Right ventricle myocardium superior (tissue), 1 donor: ENCODE measurements around the gene SLC12A7. TPM values are rescaled to one million over a fixed set of nuclear protein-coding genes. Genes with fewer than 3 reads are reported as not detected.

ENCODE experiments used
- ATAC-seq: fragments of 200-7000 bp; cut with Tn5 transposase; one replicate; pipeline ENCODE4 v1.9.1; 2020; ENCODE audit warnings: mild to moderate bottlenecking; ENCODE audit not compliant: poor library complexity
- DNase-seq: peaks from one replicate; pipeline ENCODE4 v3.0.0-alpha.2; 2020
- intact Hi-C: fragments of 100-400 bp; cut with DNase I; formaldehyde crosslinking; loops from one replicate; pipeline ENCODE4 v1.11.2; 2022
- total RNA-seq: library from RNA; stranded (reverse); fragmentation: NEBNext Ultra II Directional; extraction: Animal tissue kit (Norgen Biotek cat#: 25700); gene quantifications from one replicate; pipeline ENCODE4 v1.2.1, GENCODE V29; 2021
- donor health status: DM: no; HTN: yes; CAD: no; lungs with severe emphysema.

The SLC12A7 gene
- total RNA-seq, 1 donor from 2014 or later = 172 TPM

DNA sequence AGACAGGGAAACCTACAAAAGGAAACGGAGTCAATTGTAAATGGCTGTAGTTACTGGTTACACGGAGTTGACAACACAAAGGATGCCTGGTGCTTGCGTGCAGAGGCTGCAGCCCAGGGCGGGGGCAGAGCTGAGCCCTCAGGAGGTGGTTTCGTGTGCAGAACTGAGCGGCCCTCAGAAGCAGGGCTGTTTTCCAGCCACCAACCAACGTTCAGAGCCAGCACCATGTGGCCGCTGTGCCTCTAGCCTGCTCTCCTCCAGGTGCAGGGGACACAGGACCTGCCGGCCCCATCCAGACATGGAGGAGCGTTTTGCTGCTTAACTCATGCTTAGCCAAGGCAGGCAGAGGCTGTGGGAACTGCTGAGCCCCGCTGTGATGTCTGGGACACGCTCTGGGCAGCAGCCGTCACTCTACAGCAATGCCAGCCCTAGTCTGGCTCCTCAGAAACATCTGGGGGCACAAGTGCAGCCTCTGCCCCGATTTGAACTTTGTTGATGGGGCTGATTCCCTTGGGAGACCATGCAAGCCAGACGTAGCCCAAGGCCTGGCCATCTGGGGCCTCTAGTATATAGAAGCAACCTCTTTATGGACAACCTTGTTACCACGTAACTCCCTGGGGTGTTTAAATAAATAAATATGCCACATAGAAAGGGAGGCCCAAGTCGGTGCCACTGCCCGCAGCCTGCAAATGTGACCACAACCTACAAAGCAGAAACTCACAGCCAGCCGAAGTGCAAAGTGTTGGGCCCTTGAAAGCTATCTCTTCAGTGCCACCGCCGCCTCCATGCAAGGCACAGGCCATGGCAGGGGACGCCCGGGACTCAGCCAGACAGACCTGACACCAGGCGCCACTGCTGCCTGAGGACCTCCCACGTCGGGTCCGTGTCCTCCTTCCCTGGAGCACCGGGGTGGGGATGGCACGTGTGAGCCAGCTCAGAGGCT lies 61.2 kb downstream of the SLC12A7 start:
- intact Hi-C loops = loop anchor here (5.0 kb wide), 1 partner anchor 42 kb away; no protein-coding TSS in a partner anchor
- DNase-seq = peak; percentile 64
- ATAC-seq = peak; percentile 32

DNA sequence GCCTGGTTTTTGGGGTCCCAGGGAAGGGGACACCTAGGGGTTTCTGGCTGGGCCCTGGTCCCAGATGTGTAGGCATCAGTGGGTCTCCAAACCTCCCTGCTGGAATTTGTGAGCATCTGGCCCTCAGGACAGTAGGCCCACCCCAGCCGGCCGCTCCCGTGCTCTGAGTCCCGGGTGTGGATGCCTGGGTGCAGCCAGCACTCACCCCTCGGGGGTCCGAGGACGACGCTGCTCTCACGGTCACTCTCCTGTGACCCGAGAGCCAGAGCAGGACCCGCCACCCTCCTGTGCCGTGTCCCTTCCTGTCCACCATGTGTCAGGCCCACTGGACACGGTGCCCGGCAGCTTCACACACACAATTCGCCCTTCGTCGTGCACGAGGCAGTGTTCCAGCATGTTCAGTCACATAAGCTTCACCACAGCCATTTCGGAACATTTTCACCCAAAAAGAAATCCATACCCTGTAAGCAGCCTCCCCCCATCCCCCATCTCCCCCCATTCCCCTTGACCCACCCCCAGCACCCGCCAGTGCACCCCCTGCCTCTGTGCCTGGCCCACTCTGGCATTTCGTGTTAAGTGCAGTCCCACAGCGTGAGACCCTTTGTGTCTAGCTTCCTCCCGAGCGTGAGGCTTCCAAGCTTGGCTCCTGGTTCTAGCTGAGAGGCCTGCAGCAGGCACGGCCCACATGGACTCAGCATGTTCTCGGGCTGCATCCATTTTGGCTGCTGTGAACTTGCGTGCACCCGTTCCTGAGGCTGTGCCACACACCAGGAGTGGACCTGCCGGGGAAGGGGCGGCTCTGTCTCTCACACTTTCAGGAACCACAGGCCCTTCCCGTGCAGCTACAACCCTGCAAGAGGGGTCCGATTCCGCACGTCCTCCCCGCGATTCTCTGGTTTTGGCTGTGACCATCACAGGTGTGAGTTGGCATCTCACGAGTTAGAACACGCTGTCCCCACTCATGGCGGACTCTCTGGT lies 62.7 kb downstream of the SLC12A7 start:
- DNase-seq (peak; percentile 42), ATAC-seq (no peak)
- intact Hi-C loops = no loop called here

DNA sequence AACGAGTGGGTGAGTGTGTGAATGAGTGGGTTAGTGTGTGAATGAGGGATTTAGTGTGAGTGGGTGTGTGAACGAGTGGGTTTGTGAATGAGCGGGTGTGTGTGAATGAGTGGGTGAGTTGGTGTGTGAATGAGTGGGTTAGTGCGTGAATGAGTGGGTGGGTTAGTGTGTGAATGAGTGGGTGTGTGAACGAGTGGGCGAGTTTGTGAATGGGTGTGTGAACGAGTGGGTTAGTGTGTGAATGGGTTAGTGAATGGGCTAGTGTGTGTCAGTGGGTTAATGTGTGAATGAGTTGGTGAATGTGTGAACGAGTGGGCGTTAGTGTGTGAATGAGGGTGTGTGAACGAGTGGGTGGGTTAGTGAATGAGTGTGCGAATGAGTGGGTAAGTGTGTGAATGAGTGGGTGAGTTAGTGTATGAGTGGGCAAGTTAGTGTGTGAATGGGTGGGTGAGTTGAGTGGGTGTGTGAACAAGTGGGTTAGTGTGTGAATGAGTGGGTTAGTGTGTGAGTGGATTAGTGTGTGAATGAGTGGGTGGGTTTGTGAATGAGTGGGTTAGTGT lies 63.6 kb downstream of the SLC12A7 start:
- intact Hi-C loops = no loop called here
- DNase-seq (no peak), ATAC-seq (no peak)

DNA sequence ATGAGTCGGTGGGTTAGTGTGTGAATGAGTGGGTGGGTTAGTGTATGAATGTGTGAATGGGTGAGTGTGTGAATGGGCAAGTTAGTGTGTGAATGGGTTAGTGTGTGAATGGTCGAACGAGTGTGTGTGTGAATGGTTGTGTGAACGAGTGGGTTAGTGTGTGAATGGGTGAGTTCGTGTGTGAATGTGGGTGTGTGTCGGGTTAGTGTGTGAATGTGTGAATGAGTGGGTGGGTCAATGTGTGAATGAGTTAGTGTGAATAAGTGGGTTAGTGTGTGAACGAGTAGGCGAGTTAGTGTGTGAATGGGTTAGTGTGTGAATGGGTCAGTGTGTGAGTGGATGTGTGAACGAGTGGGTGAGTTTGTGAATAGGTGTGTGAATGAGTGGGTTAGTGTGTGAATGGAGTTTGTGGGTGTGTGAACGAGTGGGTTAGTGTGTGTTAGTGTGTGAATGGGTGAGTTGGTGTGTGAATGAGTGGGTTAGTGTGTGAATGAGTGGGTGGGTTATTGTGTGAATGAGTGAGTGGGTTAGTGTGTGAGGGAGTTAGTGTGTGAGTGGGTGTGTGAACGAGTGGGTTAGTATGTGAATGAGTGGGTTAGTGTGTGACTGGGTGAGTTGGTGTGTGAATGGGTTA lies 64.4 kb downstream of the SLC12A7 start:
- ATAC-seq (no peak), DNase-seq (no peak)

DNA sequence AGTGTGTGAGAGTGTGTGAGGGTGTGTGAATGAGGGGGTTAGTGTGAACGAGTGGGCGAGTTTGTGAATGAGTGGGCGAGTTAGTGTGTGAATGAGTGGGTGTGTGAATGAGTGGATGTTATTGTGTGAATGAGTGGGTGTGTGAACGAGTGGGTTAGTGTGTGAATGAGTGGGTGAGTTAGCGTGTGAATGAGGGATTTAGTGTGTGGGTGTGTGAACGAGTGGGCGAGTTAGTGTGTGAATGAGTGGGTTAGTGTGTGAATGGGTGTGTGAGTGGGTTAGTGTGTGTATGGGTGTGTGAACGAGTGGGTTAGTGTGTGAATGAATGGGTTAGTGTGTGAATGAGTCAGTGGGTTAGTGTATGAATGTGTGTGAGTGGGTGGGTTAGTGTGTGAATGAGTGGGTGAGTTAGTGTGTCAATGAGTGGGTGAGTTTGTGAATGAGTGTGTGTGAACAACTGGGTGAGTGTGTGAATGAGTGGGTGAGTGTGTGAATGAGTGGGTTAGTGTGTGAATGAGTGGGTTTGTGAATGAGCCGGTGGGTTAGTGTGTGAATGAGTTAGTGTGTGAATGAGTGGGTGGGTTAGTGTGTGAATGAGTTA lies 65.8 kb downstream of the SLC12A7 start:
- DNase-seq (no peak), ATAC-seq (no peak)
- intact Hi-C loops = no loop called here

More for the DNA sequence above, 64.4 kb downstream of the SLC12A7 start:
- intact Hi-C loops = no loop called here

DNA sequence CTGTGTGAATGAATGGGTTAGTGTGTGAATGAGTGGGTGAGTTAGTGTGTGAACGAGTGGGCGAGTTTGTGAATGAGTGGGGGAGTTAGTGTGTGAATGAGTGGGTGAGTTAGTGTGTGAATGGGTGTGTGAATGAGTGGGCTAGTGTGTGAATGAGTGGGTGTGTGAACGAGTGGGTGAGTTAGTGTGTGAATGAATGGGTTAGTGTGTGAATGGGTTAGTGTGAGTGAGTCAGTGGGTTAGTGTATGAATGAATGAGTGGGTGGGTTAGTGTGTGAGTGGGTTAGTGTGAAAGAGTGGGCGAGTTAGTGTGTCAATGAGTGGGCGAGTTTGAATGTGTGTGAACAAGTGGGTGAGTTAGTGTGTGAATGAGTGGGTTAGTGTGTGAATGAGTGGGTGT lies 67.7 kb downstream of the SLC12A7 start:
- intact Hi-C loops = no loop called here
- no peak for ATAC-seq

DNA sequence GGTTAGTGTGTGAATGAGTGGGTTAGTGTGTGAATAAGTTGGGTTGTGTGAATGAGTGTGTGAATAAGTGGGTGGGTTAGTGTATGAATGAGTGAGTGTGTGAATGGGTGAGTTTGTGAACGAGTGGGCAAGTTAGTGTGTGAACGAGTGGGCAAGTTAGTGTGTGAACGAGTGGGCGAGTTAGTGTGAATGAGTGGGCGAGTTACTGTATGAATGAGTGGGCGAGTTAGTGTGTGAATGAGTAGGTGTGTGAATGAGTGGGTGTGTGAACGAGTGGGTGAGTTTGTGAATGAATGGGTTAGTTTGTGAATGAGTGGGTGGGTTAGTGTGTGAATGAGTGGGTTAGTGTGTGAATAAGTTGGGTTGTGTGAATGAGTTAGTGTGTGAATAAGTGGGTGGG lies 68.5 kb downstream of the SLC12A7 start:
- no peak for ATAC-seq
- no peak for DNase-seq
- intact Hi-C loops = no loop called here

More for the DNA sequence above, 67.7 kb downstream of the SLC12A7 start:
- no peak for DNase-seq

DNA sequence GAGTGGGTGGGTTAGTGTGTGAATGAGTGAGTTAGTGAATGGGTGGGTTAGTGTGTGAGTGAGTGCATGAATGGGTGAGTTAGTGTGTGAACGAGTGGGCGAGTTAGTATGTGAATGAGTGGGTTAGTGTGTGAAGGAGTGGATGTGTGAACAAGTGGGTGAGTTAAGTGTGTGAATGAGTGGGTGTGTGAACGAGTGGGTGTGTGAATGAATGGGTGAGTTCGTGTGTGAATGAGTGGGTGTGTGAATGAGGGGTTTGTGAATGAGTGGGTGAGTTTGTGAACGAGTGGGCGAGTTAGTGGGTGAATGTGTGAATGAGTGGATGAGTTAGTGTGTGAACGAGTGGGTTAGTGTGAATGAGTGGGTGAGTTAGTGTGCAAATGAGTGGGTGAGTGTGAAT lies 69.2 kb downstream of the SLC12A7 start:
- intact Hi-C loops = no loop called here

DNA sequence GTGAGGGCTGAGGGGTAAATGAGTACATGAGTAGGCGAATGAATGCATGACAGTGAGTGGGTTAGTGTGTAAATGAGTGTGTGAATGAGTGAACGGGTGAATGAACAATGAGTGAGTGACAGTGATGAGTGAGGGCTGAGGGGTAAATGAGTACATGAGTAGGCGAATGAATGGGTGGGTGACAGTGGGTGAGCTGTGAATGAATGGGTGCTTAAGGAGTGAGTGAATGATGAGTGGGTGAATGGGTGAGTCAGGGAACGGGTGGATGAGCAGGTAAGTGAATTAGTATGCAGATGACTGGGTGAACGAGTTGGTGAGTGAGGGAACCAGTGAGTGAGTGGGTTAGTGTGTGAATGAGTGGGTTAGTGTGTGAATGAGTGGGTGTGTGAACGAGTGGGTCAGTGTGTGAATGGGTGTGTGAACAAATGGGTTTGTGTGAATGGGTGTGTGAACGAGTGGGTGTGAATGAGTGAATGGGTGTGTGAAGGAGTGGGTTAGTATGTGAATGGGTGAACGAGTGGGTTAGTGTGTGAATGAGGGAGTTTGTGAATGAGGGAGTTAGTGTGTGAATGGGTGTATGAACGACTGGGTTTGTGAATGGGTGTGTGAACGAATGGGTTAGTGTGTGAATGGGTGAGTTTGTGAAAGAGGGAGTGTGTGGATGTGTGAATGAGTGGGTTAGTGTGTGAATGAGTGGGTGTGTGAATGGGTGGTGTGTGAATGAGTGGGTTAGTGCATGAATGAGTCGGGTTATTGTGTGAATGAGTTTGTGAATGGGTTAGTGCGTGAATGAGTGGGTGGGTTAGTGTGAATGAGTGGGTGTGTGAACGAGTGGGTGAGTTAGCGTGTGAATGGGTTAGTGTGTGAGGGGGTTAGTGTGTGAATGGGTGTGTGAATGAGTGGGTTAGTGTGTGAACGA lies 70.4 kb downstream of the SLC12A7 start:
- intact Hi-C loops = no loop called here
- DNase-seq = no peak
- no peak for ATAC-seq

More for the DNA sequence above, 69.2 kb downstream of the SLC12A7 start:
- DNase-seq (no peak), ATAC-seq (no peak)

DNA sequence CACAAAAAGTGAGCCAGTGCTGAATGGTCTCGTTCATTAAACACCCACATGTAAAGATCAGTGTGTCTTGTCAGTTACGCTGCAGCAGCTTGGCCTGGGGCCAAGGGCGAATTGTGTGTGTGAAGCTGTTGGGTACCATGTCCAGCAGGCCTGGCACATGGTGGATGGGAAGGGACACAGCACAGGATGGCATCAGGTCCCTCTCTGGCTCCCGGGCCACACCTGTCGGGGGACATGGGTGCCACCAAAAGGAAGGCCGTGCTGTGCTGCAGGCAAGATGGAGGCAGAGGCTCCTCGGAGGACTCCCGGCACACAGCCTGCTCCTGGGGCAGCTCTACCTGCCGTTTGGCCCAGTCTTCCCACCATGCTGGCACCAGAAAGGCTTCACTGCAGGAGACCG lies 71.3 kb downstream of the SLC12A7 start:
- ATAC-seq (no peak), DNase-seq (peak; percentile 45)
- intact Hi-C loops = no loop called here

DNA sequence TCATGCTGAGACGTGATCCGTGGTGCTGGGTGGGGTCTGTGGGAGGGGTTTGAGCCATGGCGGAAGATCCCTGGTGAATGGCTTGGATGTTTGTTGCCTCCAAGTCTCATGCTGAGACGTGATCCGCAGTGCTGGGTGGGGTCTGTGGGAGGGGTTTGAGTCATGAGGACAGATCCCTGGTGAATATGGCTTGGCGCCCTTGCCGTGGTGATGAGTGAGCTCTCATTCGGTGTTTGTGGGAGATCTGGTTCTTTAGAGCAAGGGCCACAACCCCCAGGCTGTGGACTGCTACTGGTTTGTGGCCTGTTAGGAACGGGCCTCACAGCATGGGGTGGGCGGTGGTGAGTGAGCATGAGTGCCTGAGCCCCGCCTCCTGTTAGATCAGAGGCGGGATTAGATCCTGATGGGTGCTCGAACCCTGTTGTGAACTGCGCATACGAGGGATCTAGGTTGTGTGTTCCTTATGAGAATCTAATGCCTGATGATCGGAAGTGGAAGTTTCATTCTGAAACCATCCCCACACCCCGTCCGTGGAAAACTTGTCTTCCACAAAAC lies 72.1 kb downstream of the SLC12A7 start:
- intact Hi-C loops = no loop called here
- DNase-seq (no peak), ATAC-seq (no peak)

DNA sequence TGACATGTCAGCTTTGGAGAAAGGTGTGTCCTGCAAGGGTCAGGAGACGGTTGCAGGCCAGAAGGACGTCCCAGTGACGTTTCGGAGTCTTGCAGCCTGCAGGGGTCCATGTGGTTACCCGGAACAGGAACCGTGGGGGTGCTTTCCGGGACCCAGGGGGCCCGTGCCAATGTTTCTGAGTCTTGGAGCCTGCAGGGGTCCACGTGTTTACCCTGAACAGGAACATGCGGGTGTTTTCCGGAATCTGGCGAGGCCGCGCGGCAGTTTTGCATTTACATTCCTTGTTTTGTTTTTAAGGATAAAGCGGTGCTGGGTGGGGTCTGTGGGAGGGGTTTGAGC lies 72.7 kb downstream of the SLC12A7 start:
- no peak for DNase-seq
- intact Hi-C loops = no loop called here
- ATAC-seq = no peak

DNA sequence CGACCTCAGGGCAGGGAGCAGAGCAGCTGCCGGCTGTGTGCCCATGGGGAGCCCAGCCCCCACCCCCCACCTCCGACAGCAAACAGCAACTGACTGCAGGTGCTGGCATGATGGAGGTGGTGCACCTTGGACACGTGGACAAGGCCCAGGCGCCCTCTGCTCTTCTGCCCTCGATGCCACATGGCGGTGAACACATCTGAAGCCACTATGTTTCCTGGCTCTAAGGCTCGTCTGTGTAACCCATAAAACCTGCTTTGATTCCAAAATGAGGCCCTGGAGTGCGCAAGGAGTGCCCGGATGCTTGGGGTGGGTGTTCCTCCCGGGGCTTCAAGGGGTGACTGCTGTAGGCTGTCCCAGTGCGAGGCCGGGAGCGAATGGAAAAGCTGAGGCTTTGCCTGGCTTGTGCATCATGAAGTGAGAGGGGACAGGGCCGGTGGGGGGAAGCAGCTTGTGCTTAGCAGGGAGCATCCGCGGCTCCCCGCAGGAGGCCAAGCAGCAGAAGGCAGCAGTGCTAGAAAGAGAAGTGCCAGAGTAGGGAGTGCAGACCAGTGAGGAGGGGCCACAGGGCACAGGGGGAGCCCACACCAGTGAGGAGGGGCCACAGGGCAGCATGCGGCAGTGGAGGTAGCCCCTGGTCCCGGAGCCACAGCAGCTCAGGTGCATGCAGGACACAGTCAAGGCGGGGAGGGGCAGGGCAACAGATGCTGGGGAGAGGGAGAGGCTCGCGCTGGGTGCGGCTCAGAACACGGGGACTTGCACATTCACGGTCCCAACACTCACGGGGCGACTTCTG lies 73.2 kb downstream of the SLC12A7 start:
- no peak for ATAC-seq
- intact Hi-C loops = no loop called here
- peak; percentile 33 for DNase-seq

DNA sequence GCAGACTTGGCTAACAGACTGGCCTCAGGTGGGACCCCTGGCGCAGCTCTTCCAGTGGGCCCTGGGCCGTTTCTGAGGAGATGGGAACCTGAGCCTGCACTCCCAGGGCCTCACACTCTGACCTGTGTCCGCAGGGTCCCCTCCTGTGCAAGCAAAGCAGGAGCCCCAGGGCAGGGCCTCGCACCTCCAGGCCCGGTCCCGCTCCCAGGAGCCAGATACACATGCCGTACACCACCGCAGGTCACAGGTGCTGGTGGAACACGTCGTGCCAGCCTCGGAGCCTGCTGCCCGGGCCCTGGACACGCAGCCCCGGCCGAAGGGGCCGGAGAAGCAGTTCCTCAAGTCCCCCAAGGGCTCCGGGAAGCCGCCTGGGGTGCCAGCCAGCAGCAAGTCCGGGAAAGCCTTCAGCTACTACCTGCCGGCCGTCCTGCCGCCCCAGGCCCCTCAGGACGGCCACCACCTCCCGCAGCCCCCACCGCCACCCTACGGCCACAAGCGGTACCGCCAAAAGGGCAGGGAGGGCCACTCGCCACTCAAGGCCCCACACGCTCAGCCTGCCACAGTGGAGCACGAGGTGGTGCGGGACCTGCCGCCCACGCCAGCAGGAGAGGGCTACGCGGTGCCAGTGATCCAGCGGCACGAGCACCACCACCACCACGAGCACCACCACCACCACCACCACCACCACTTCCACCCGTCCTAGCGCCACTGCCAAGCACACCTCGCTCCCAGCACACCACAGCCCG lies 74.0 kb downstream of the SLC12A7 start:
- no peak for ATAC-seq
- DNase-seq = peak; percentile 34
- intact Hi-C loops = no loop called here

DNA sequence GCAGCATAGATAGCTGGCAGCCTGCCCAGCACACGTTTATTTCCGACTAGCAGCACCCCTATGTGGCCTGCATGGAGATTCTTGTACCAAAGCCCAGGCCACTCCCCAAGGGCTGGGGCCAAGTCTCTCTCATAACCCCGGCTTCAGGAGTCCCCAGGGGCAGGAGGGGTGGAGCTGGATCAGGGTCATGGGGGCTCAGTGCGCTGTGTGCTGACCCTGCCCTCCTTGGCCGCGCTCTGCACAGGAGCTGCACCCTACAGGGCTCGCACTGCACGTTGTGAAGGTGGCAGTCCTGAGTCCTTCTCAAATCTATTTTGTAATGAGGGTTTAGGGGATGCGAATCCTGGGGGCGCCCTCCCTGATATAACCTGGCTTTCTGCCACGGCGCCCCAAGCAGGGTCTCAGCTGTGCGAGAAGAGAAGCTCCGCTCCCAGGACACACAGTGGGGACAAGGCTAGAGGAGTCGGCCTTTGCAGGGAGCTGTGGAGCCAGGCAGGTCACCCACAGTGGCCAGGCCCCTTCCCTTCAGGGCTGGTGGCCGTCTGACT lies 74.7 kb downstream of the SLC12A7 start:
- intact Hi-C loops = no loop called here
- DNase-seq (peak; percentile 42), ATAC-seq (peak; percentile 8)
